Endodermal cell (in vitro differentiated cells): ENCODE measurements around the gene CRHR2. TPM values are rescaled to one million over a fixed set of nuclear protein-coding genes. Genes with fewer than 3 reads are reported as not detected.

Source experiments
- DNase-seq: peaks from one replicate; pipeline ENCODE4 v3.0.0-alpha.2; 2017
- H3K27ac ChIP-seq: 2 replicates; pipeline ENCODE4 v1.5.1; 2013; ENCODE audit warnings: mild to moderate bottlenecking, low read depth, low read length, moderate library complexity
- H3K27me3 ChIP-seq: 2 replicates; pipeline ENCODE4 v1.6.1; 2013; ENCODE audit warnings: mild to moderate bottlenecking, low read length, moderate library complexity; ENCODE audit not compliant: insufficient read depth, control insufficient read depth, poor library complexity, severe bottlenecking
- H3K36me3 ChIP-seq: 2 replicates; pipeline ENCODE4 v1.7.0; 2013; ENCODE audit warnings: mild to moderate bottlenecking, low read length, moderate library complexity; ENCODE audit not compliant: control insufficient read depth, insufficient read depth
- H3K4me1 ChIP-seq: one replicate; pipeline ENCODE4 v1.7.0; 2013; ENCODE audit warnings: low read length; ENCODE audit not compliant: control insufficient read depth, insufficient read depth
- H3K4me3 ChIP-seq: 2 replicates; pipeline ENCODE4 v1.5.1; 2013; ENCODE audit warnings: mild to moderate bottlenecking, low read length, moderate library complexity
- H3K9ac ChIP-seq: 2 replicates; pipeline ENCODE4 v1.6.1; 2013; ENCODE audit warnings: mild to moderate bottlenecking, low read length, moderate library complexity; ENCODE audit not compliant: poor library complexity, severe bottlenecking; ENCODE audit errors: extremely low read depth
- H3K9me3 ChIP-seq: 2 replicates; pipeline ENCODE4 v1.6.1; 2013; ENCODE audit warnings: mild to moderate bottlenecking, low read length, moderate library complexity; ENCODE audit not compliant: control insufficient read depth
- H3K27ac Mint-ChIP-seq: 2 replicates; pipeline ENCODE4 v1.8.0; 2020; ENCODE audit warnings: mixed read lengths
- H3K27me3 Mint-ChIP-seq: 2 replicates; pipeline ENCODE4 v1.8.0; 2021; ENCODE audit warnings: mild to moderate bottlenecking, mixed read lengths; ENCODE audit not compliant: insufficient read depth
- H3K36me3 Mint-ChIP-seq: 2 replicates; pipeline ENCODE4 v1.8.0; 2020; ENCODE audit warnings: low read depth, mixed read lengths
- H3K4me1 Mint-ChIP-seq: 2 replicates; pipeline ENCODE4 v1.8.0; 2020; ENCODE audit warnings: mixed read lengths
- H3K4me3 Mint-ChIP-seq: 2 replicates; pipeline ENCODE4 v1.8.0; 2020; ENCODE audit warnings: mild to moderate bottlenecking, moderate library complexity, mixed read lengths
- H3K9me3 Mint-ChIP-seq: 2 replicates; pipeline ENCODE4 v1.8.0; 2020; ENCODE audit warnings: mild to moderate bottlenecking, mixed read lengths
- WGBS, 2 experiments: methylation state at CpG; one replicate each; pipeline versions ENCODE4 v1.1.5 to v1.1.7; 2013; ENCODE audit warnings: missing lambda C conversion rate in 2 of 2, mixed read lengths in 1 of 2; ENCODE audit not compliant: insufficient coverage in 1 of 2, insufficient read length in 1 of 2; 5-methylcytosine and 5-hydroxymethylcytosine counted together
- total RNA-seq, 2 donors: library from RNA; stranded (reverse); fragmentation: NEBNext Ultra II Directional in 1 of 2; extraction: Animal tissue kit (Norgen Biotek cat#: 25700) in 1 of 2; gene quantifications; 2 replicates in 1 of 2; 3 replicates in 1 of 2; pipeline ENCODE4 v1.2.1, GENCODE V29; 2021
- TF ChIP-seq, protein P1 (sequence below): fragments of 200-600 bp; sonication (generic); conservative IDR thresholded peaks from 2 replicates; pipeline ENCODE4 v1.5.0; 2021; ENCODE audit warnings: antibody characterized with exemption, mild to moderate bottlenecking

CRHR2 gene
- total RNA-seq, 2 donors from 2014 or later: not detected

DNA sequence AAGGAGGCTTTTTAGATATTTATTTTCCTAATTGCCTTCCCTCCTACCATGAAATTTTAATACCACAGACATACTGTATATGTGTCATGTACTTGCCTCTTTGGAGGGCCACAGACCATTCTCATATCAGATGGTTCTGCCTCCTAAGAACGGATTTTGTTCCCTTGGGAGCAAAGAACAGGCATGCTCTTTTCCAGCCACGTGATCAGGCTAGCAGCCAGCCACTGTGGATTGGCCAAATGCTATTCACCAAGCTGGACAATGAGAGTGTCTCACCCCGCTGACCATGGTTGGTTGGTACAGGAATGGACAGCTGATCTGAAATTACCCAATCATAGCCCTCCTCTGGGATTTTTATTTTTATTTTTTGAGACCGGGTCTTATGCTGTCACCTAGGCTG, 21.5 kb upstream of the CRHR2 start:
- Mint-ChIP-seq H3K4me3 (no peak overlapping the region), H3K27me3 (peaks cover 48% of the 10 kb centered on the region), H3K36me3 (no peaks in the 10 kb centered on the region), H3K9me3 (no peaks in the 10 kb centered on the region), H3K4me1 (peaks cover 14% of the 10 kb centered on the region), H3K27ac (no peak overlapping the region)
- Histone ChIP-seq H3K9me3 (no peaks in the 10 kb centered on the region), H3K27ac (no peak overlapping the region), H3K9ac (no peak overlapping the region), H3K36me3 (no peaks in the 10 kb centered on the region), H3K4me3 (no peak overlapping the region), H3K27me3 (peaks cover 50% of the 10 kb centered on the region), H3K4me1 (peaks cover 12% of the 10 kb centered on the region)
- no peak for DNase-seq
- WGBS, 2 experiments: 90 to 92% methylated on average over 3 to 4 of the region's 4 CpGs
- TF ChIP-seq, protein P1, sequence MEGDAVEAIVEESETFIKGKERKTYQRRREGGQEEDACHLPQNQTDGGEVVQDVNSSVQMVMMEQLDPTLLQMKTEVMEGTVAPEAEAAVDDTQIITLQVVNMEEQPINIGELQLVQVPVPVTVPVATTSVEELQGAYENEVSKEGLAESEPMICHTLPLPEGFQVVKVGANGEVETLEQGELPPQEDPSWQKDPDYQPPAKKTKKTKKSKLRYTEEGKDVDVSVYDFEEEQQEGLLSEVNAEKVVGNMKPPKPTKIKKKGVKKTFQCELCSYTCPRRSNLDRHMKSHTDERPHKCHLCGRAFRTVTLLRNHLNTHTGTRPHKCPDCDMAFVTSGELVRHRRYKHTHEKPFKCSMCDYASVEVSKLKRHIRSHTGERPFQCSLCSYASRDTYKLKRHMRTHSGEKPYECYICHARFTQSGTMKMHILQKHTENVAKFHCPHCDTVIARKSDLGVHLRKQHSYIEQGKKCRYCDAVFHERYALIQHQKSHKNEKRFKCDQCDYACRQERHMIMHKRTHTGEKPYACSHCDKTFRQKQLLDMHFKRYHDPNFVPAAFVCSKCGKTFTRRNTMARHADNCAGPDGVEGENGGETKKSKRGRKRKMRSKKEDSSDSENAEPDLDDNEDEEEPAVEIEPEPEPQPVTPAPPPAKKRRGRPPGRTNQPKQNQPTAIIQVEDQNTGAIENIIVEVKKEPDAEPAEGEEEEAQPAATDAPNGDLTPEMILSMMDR: no peak

GRCh38 chr7:30702200-30702599, 19.9 kb upstream of the CRHR2 start:
- Mint-ChIP-seq H3K9me3 (no peaks in the 10 kb centered on the region), H3K27me3 (peaks cover 63% of the 10 kb centered on the region), H3K36me3 (no peaks in the 10 kb centered on the region), H3K4me3 (no peak overlapping the region), H3K27ac (no peak overlapping the region), H3K4me1 (peaks cover 20% of the 10 kb centered on the region)
- TF ChIP-seq, protein P1: peak; percentile 73
- DNase-seq: no peak
- peaks cover 12% of the 10 kb centered on the region for H3K4me1 ChIP-seq
- no peaks in the 10 kb centered on the region for H3K9me3 ChIP-seq
- no peak overlapping the region for H3K4me3 ChIP-seq
- no peak overlapping the region for H3K9ac ChIP-seq
- H3K27me3 ChIP-seq: peaks cover 57% of the 10 kb centered on the region
- 90 to 100% methylated on average over 1 of the region's 1 CpG for WGBS, 2 experiments
- no peaks in the 10 kb centered on the region for H3K36me3 ChIP-seq
- H3K27ac ChIP-seq: no peak overlapping the region

- 84 to 88% methylated on average over 3 of the region's 3 CpGs for WGBS, 2 experiments
- Histone ChIP-seq H3K4me3 (no peak overlapping the region), H3K4me1 (peaks cover 15% of the 10 kb centered on the region), H3K36me3 (no peaks in the 10 kb centered on the region), H3K27me3 (peaks cover 57% of the 10 kb centered on the region), H3K9me3 (no peaks in the 10 kb centered on the region), H3K9ac (no peak overlapping the region), H3K27ac (no peak overlapping the region)
- Mint-ChIP-seq H3K27me3 (peaks cover 60% of the 10 kb centered on the region), H3K36me3 (no peaks in the 10 kb centered on the region), H3K27ac (no peak overlapping the region), H3K4me1 (peaks cover 25% of the 10 kb centered on the region), H3K4me3 (no peak overlapping the region), H3K9me3 (no peaks in the 10 kb centered on the region)
- DNase-seq: peak; percentile 63
- TF ChIP-seq, protein P1: no peak
Measured at GRCh38 chr7:30700941-30701340, 18.7 kb upstream of the CRHR2 start.
